SK-N-SH (cell line): ENCODE measurements around the gene ATP2B1. TPM values are rescaled to one million over a fixed set of nuclear protein-coding genes. Genes with fewer than 3 reads are reported as not detected.

Source experiments
- CTCF ChIA-PET: fragments of 300-600, 350-600 bp; formaldehyde crosslinking; extraction: SDS; loops from one replicate; lab custom pipeline; 2021; lab: Yijun Ruan, JAX
- POLR2A ChIA-PET: fragments of 350-600 bp; sonication (Branson Sonifier 250); formaldehyde crosslinking; extraction: SDS; loops from one replicate; lab custom pipeline; 2020; ENCODE audit warnings: antibody characterized with exemption, inconsistent platforms; lab: Yijun Ruan, JAX
- DNase-seq: peaks from one replicate; pipeline ENCODE4 v3.0.0; 2012
- H2AFZ ChIP-seq: fragments of 200-600 bp; sonication (generic); 2 replicates; pipeline ENCODE4 v1.8.1; 2016; ENCODE audit warnings: antibody characterized with exemption, mild to moderate bottlenecking, low read depth
- H3F3A ChIP-seq: fragments of 200-600 bp; sonication (generic); replicated peaks from 2 replicates; pipeline ENCODE3; 2016; ENCODE audit warnings: antibody characterized with exemption, mild to moderate bottlenecking; ENCODE audit not compliant: insufficient read depth
- H3K27ac ChIP-seq, 2 experiments: fragments of 200-500 bp in 1 of 2; fragments of 200-600 bp in 1 of 2; sonication (Bioruptor generic) in 1 of 2; sonication (generic), shearing (Covaris generic) in 1 of 2; 2 replicates each; pipeline versions ENCODE4 v1.5.1 to v1.6.1; 2014 to 2016; ENCODE audit warnings: low read depth in 2 of 2, inconsistent platforms in 1 of 2, low read length in 1 of 2, mild to moderate bottlenecking in 1 of 2, mixed read lengths in 1 of 2
- H3K27me3 ChIP-seq: fragments of 200-600 bp; sonication (generic), shearing (Covaris generic); 2 replicates; pipeline ENCODE4 v1.6.1; 2016; ENCODE audit warnings: mixed run types; ENCODE audit not compliant: insufficient read depth
- H3K36me3 ChIP-seq, 2 experiments: fragments of 200-500 bp in 1 of 2; fragments of 200-600 bp in 1 of 2; sonication (Bioruptor generic) in 1 of 2; sonication (generic) in 1 of 2; replicated peaks in 1 of 2; 2 replicates each; pipeline versions ENCODE3 to v1.5.1; 2014 to 2016; ENCODE audit warnings: low read length in 1 of 2, mild to moderate bottlenecking in 1 of 2; ENCODE audit not compliant: insufficient read depth in 2 of 2, control insufficient read depth in 1 of 2
- H3K4me1 ChIP-seq, 2 experiments: fragments of 200-500 bp in 1 of 2; fragments of 200-600 bp in 1 of 2; sonication (Bioruptor generic) in 1 of 2; sonication (generic), shearing (Covaris generic) in 1 of 2; 2 replicates each; pipeline versions ENCODE4 v1.5.1 to v1.6.1; 2014 to 2016; ENCODE audit warnings: low read depth in 1 of 2, low read length in 1 of 2, mixed run types in 1 of 2; ENCODE audit not compliant: insufficient read depth in 2 of 2, control insufficient read depth in 1 of 2
- H3K4me2 ChIP-seq: fragments of 200-600 bp; sonication (generic), shearing (Covaris generic); 2 replicates; pipeline ENCODE4 v1.6.1; 2017; ENCODE audit warnings: mixed run types
- H3K4me3 ChIP-seq, 2 experiments: fragments of 200-500 bp in 1 of 2; fragments of 200-600 bp in 1 of 2; sonication (Bioruptor generic) in 1 of 2; sonication (generic), shearing (Covaris generic) in 1 of 2; 2 replicates each; pipeline versions ENCODE4 v1.5.1 to v1.8.1; 2014 to 2016; ENCODE audit warnings: low read depth in 2 of 2, inconsistent platforms in 1 of 2, low read length in 1 of 2, mild to moderate bottlenecking in 1 of 2, mixed read lengths in 1 of 2, moderate library complexity in 1 of 2
- H3K79me2 ChIP-seq: fragments of 200-600 bp; sonication (generic); 2 replicates; pipeline ENCODE4 v1.8.1; 2017; ENCODE audit warnings: mild to moderate bottlenecking; ENCODE audit not compliant: insufficient read depth
- H3K9ac ChIP-seq: fragments of 200-600 bp; sonication (generic); 2 replicates; pipeline ENCODE4 v1.6.1; 2017; ENCODE audit warnings: mixed run types
- H3K9me2 ChIP-seq: fragments of 200-600 bp; sonication (generic); 2 replicates; pipeline ENCODE4 v1.6.1; 2017; ENCODE audit warnings: mixed run types
- H3K9me3 ChIP-seq: fragments of 200-600 bp; sonication (generic); 2 replicates; pipeline ENCODE4 v1.6.1; 2017; ENCODE audit warnings: mixed run types, mild to moderate bottlenecking, moderate library complexity
- H4K20me1 ChIP-seq: fragments of 200-600 bp; sonication (generic); 2 replicates; pipeline ENCODE4 v1.6.1; 2017; ENCODE audit warnings: mild to moderate bottlenecking, mixed run types; ENCODE audit not compliant: insufficient read depth
- CTCF ChIP-seq: fragments of 200-600 bp; sonication (generic); IDR thresholded peaks from 2 replicates; pipeline ENCODE4 v1.6.1; 2017; ENCODE audit warnings: antibody characterized with exemption, mild to moderate bottlenecking, moderate library complexity
- EP300 ChIP-seq, 2 experiments: IDR thresholded peaks; 2 replicates each; pipeline versions ENCODE4 v1.4.0 to v1.6.1; 2012; ENCODE audit warnings: borderline replicate concordance in 1 of 2, low read depth in 1 of 2, low read length in 1 of 2
- FOSL2 ChIP-seq: IDR thresholded peaks from 2 replicates; pipeline ENCODE4 v1.4.0; 2012; ENCODE audit warnings: low read depth, mild to moderate bottlenecking, moderate library complexity, borderline replicate concordance
- FOXJ3 ChIP-seq: sonication (generic); formaldehyde crosslinking; IDR thresholded peaks from 2 replicates; pipeline ENCODE4 v1.5.1; 2020; ENCODE audit warnings: mild to moderate bottlenecking, missing genetic modification reagents
- GABPA ChIP-seq: IDR thresholded peaks from 2 replicates; pipeline ENCODE4 v1.4.0; 2012; ENCODE audit warnings: low read depth, mild to moderate bottlenecking
- IRF3 ChIP-seq: fragments of 150-350 bp; IDR thresholded peaks from 2 replicates; pipeline ENCODE4 v1.6.1; 2016; ENCODE audit warnings: mild to moderate bottlenecking, low read depth, low read length
- JUND ChIP-seq: IDR thresholded peaks from 2 replicates; pipeline ENCODE4 v1.4.0; 2012
- MEF2A ChIP-seq: IDR thresholded peaks from 2 replicates; pipeline ENCODE4 v1.4.0; 2012; ENCODE audit warnings: low read depth, borderline replicate concordance
- MXI1 ChIP-seq: IDR thresholded peaks from 2 replicates; pipeline ENCODE4 v1.6.1; 2012; ENCODE audit warnings: mild to moderate bottlenecking, low read depth, low read length, improper control_type of control experiment
- RCOR1 ChIP-seq: fragments of 150-350 bp; IDR thresholded peaks from 2 replicates; pipeline ENCODE4 v1.6.1; 2017; ENCODE audit warnings: antibody characterized with exemption, low read length
- RFX5 ChIP-seq: IDR thresholded peaks from 2 replicates; pipeline ENCODE4 v1.6.1; 2012; ENCODE audit warnings: mild to moderate bottlenecking, improper control_type of control experiment, low read length
- RXRA ChIP-seq: IDR thresholded peaks from 2 replicates; pipeline ENCODE4 v1.4.0; 2012; ENCODE audit warnings: low read depth, mild to moderate bottlenecking, borderline replicate concordance
- TAF1 ChIP-seq: IDR thresholded peaks from 2 replicates; pipeline ENCODE4 v1.6.1; 2012; ENCODE audit warnings: low read depth, mild to moderate bottlenecking, low read length, moderate library complexity, borderline replicate concordance
- TEAD4 ChIP-seq: IDR thresholded peaks from 2 replicates; pipeline ENCODE4 v1.4.0; 2012; ENCODE audit warnings: mild to moderate bottlenecking, borderline replicate concordance; ENCODE audit not compliant: insufficient read depth
- USF2 ChIP-seq: fragments of 150-350 bp; IDR thresholded peaks from 2 replicates; pipeline ENCODE4 v1.6.1; 2017; ENCODE audit warnings: antibody characterized with exemption, low read length, low read depth, borderline replicate concordance
- ZBTB33 ChIP-seq: IDR thresholded peaks from 2 replicates; pipeline ENCODE4 v1.4.0; 2012; ENCODE audit warnings: low read depth, borderline replicate concordance
- WGBS: methylation state at CpG from one replicate; pipeline ENCODE4 v1.1.6; 2017; ENCODE audit warnings: low lambda C conversion rate; 5-methylcytosine and 5-hydroxymethylcytosine counted together
- polyA plus RNA-seq, 3 experiments: library from polyadenylated mRNA; depleted of rRNA; stranded (reverse); fragments of >200 nt; gene quantifications; 2 replicates each; pipeline ENCODE4 v1.2.3, GENCODE V29; 2012

The ATP2B1 gene
- polyA plus RNA-seq, 1 of the 3 experiments (the other 2 are of a cell fraction), result 4.3 TPM

- no peaks in the 10 kb centered on the region for H3K9me2 ChIP-seq
- no peak for DNase-seq
- ChIA-PET POLR2A (no interaction called here), CTCF (interaction anchor here (0.7 to 2.1 kb wide), 2 partner anchors 8 to 972 kb away, joined by 3 to 8 read pairs; no protein-coding TSS in a partner anchor)
- TF ChIP-seq JUND, result no peak
- no peak for TF ChIP-seq FOSL2
- TF ChIP-seq RFX5, result no peak
- TF ChIP-seq USF2, result no peak
- no peak overlapping the region for H3K4me2 ChIP-seq
- WGBS, result 88% methylated on average over 2 of the region's 2 CpGs
- H4K20me1 ChIP-seq, result no peaks in the 10 kb centered on the region
- no peaks in the 10 kb centered on the region for H3K36me3 ChIP-seq
- no peak overlapping the region for H3K4me3 ChIP-seq
- H3K79me2 ChIP-seq, result no peaks in the 10 kb centered on the region
- no peaks in the 10 kb centered on the region for H3F3A ChIP-seq
- H3K27ac ChIP-seq, result no peak overlapping the region
- H3K9ac ChIP-seq, result no peak overlapping the region
- H3K9me3 ChIP-seq, result no peaks in the 10 kb centered on the region
- H3K4me1 ChIP-seq, result no peaks in the 10 kb centered on the region
- no peak overlapping the region for H2AFZ ChIP-seq
- no peaks in the 10 kb centered on the region for H3K27me3 ChIP-seq
Measured at GRCh38 chr12:89551747-89552146, 156.9 kb downstream of the ATP2B1 start.

GRCh38 chr12:89547101-89547500 is 161.5 kb downstream of the ATP2B1 start:
- DNase-seq, result no peak
- no peaks in the 10 kb centered on the region for H3K27me3 ChIP-seq
- no peaks in the 10 kb centered on the region for H3K9me3 ChIP-seq
- no peaks in the 10 kb centered on the region for H3K79me2 ChIP-seq
- no peak overlapping the region for H2AFZ ChIP-seq
- no peaks in the 10 kb centered on the region for H3F3A ChIP-seq
- H3K4me3 ChIP-seq, result no peak overlapping the region
- no peaks in the 10 kb centered on the region for H3K9me2 ChIP-seq
- ChIA-PET CTCF (interaction anchor here (0.8 to 1.6 kb wide), 4 partner anchors 203 to 1398 kb away, joined by 3 to 5 read pairs (median 3); no protein-coding TSS in a partner anchor), POLR2A (no interaction called here)
- H3K4me2 ChIP-seq, result no peak overlapping the region
- no peaks in the 10 kb centered on the region for H3K36me3 ChIP-seq
- H3K27ac ChIP-seq, result no peak overlapping the region
- H3K9ac ChIP-seq, result no peak overlapping the region
- WGBS, result 83% methylated on average over 4 of the region's 4 CpGs
- H4K20me1 ChIP-seq, result no peaks in the 10 kb centered on the region
- TF ChIP-seq TAF1 (no peak), MEF2A (no peak), CTCF (no peak), IRF3 (no peak), RFX5 (no peak), RCOR1 (no peak), FOXJ3 (CRISPR knock-in tag) (no peak), GABPA (no peak), ZBTB33 (no peak), MXI1 (no peak), TEAD4 (no peak), RXRA (no peak), EP300 (IDR thresholded peaks at IDR 0.05; ENCODE audit: borderline replicate concordance in 1 of 2, low read depth in 1 of 2, low read length in 1 of 2) (no peak)
- peaks cover 0 to 5% of the 10 kb centered on the region in 2 experiments; a peak in 3 of 4 replicates for H3K4me1 ChIP-seq
